H1 (cell line): ENCODE data around the gene NUP133. TPM values are rescaled to one million over a fixed set of nuclear protein-coding genes. Genes with fewer than 3 reads are reported as not detected.

Experiments used
- CTCF ChIA-PET: fragments of 300-600 bp; sonication (Branson Sonifier 250); formaldehyde crosslinking; loops from one replicate; lab custom pipeline; 2021; ENCODE audit not compliant: partially characterized antibody; lab: Charles Lee
- POLR2A ChIA-PET: fragments of 300-600 bp; sonication (Branson Sonifier 250); formaldehyde crosslinking; loops from one replicate; lab custom pipeline; 2021; ENCODE audit warnings: inconsistent platforms; ENCODE audit not compliant: partially characterized antibody; lab: Charles Lee
- DNase-seq, 2 experiments: peaks; one replicate each; pipeline versions ENCODE4 v3.0.0 to v3.0.0-alpha.2; 2010 to 2022; ENCODE audit warnings: low spot score in 2 of 2, low read depth in 1 of 2, mixed read lengths in 1 of 2
- FAIRE-seq: peaks from 2 replicates; lab custom pipeline; 2011; peaks lifted over from hg19 to GRCh38; lab: Jason Lieb, UNC
- H2AFZ ChIP-seq: 2 replicates; pipeline ENCODE4 v1.8.1; 2012; ENCODE audit warnings: low read length, inconsistent platforms
- H2AK5ac ChIP-seq: 2 replicates; pipeline ENCODE4 v1.6.1; 2013; ENCODE audit warnings: low read depth, low read length
- H2BK120ac ChIP-seq: replicated peaks from 2 replicates; pipeline ENCODE3; 2013; ENCODE audit warnings: low read depth, low read length, inconsistent platforms
- H2BK12ac ChIP-seq: 2 replicates; pipeline ENCODE4 v1.6.1; 2013; ENCODE audit warnings: low read depth, low read length
- H2BK15ac ChIP-seq: 2 replicates; pipeline ENCODE4 v1.6.1; 2013; ENCODE audit warnings: low read length
- H2BK20ac ChIP-seq: 2 replicates; pipeline ENCODE4 v1.6.1; 2013; ENCODE audit warnings: low read length
- H2BK5ac ChIP-seq: 2 replicates; pipeline ENCODE4 v1.6.1; 2013; ENCODE audit warnings: low read depth, low read length
- H3K14ac ChIP-seq: 2 replicates; pipeline ENCODE4 v1.6.1; 2013; ENCODE audit warnings: inconsistent platforms; ENCODE audit not compliant: insufficient read length
- H3K18ac ChIP-seq: 2 replicates; pipeline ENCODE4 v1.6.1; 2013; ENCODE audit warnings: low read length; ENCODE audit errors: extremely low read depth
- H3K23ac ChIP-seq: 2 replicates; pipeline ENCODE4 v1.6.1; 2013; ENCODE audit warnings: inconsistent platforms; ENCODE audit not compliant: insufficient read length
- H3K23me2 ChIP-seq: 2 replicates; pipeline ENCODE4 v1.6.1; 2013; ENCODE audit warnings: low read depth, low read length
- H3K27ac ChIP-seq: 2 replicates; pipeline ENCODE4 v1.6.1; 2011; ENCODE audit warnings: low read depth, low read length, inconsistent platforms
- H3K27me3 ChIP-seq, 4 experiments: replicated peaks in 1 of 4; 1 replicate in 1 of 4; 2 replicates in 3 of 4; pipeline versions ENCODE4 v1.6.1 to v1.8.1; 2011 to 2013; ENCODE audit warnings: low read length in 3 of 4, mild to moderate bottlenecking in 3 of 4, inconsistent platforms in 2 of 4, mixed read lengths in 2 of 4, moderate library complexity in 1 of 4; ENCODE audit not compliant: control insufficient read depth in 3 of 4, insufficient read depth in 3 of 4; ENCODE audit errors: extremely low read depth in 1 of 4
- H3K36me3 ChIP-seq, 4 experiments: 2 replicates each; pipeline versions ENCODE4 v1.6.1 to v1.8.1; 2011 to 2013; ENCODE audit warnings: mild to moderate bottlenecking in 4 of 4, low read length in 3 of 4, moderate library complexity in 2 of 4, control low read depth in 1 of 4, inconsistent platforms in 1 of 4; ENCODE audit not compliant: insufficient read depth in 4 of 4, control insufficient read depth in 2 of 4
- H3K4ac ChIP-seq: replicated peaks from 2 replicates; pipeline ENCODE3; 2013; ENCODE audit warnings: low read length, low read depth, mixed read lengths, inconsistent platforms; ENCODE audit not compliant: insufficient read length
- H3K4me1 ChIP-seq, 4 experiments: replicated peaks in 1 of 4; 1 replicate in 1 of 4; 2 replicates in 3 of 4; pipeline versions ENCODE4 v1.6.1 to v1.8.1; 2011 to 2013; ENCODE audit warnings: low read length in 3 of 4, inconsistent platforms in 2 of 4, mixed read lengths in 1 of 4; ENCODE audit not compliant: insufficient read depth in 4 of 4, control insufficient read depth in 3 of 4
- H3K4me2 ChIP-seq, 2 experiments: 2 replicates each; pipeline versions ENCODE4 v1.6.1 to v1.8.1; 2011 to 2013; ENCODE audit warnings: low read depth in 2 of 2, low read length in 2 of 2, control low read depth in 1 of 2, inconsistent platforms in 1 of 2, mild to moderate bottlenecking in 1 of 2; ENCODE audit not compliant: insufficient read depth in 1 of 2
- H3K4me3 ChIP-seq, 4 experiments: fragments of 200-600, 300-600 bp in 1 of 4; sonication (generic), shearing (Covaris generic), sonication (Bioruptor Twin) in 1 of 4; 2 replicates each; pipeline versions ENCODE4 v1.5.1 to v1.8.1; 2011 to 2016; ENCODE audit warnings: low read length in 4 of 4, low read depth in 3 of 4, control low read depth in 2 of 4, inconsistent platforms in 2 of 4, mild to moderate bottlenecking in 2 of 4, mixed read lengths in 1 of 4, moderate library complexity in 1 of 4; ENCODE audit not compliant: insufficient read depth in 2 of 4; ENCODE audit errors: extremely low read depth in 1 of 4
- H3K56ac ChIP-seq: replicated peaks from 2 replicates; pipeline ENCODE3; 2013; ENCODE audit warnings: low read depth, mild to moderate bottlenecking, mixed read lengths, low read length, inconsistent platforms; ENCODE audit not compliant: insufficient read length
- H3K79me1 ChIP-seq: 2 replicates; pipeline ENCODE4 v1.6.1; 2013; ENCODE audit warnings: low read depth, low read length, control low read depth
- H3K79me2 ChIP-seq, 2 experiments: 2 replicates each; pipeline versions ENCODE4 v1.6.1 to v1.8.1; 2012 to 2013; ENCODE audit warnings: low read length in 2 of 2, mild to moderate bottlenecking in 2 of 2, inconsistent platforms in 1 of 2; ENCODE audit not compliant: insufficient read depth in 2 of 2, control insufficient read depth in 1 of 2
- H3K9ac ChIP-seq, 4 experiments: replicated peaks in 1 of 4; 1 replicate in 1 of 4; 2 replicates in 3 of 4; pipeline versions ENCODE4 v1.6.1 to v1.8.1; 2011 to 2013; ENCODE audit warnings: low read depth in 3 of 4, low read length in 3 of 4, control low read depth in 2 of 4, mild to moderate bottlenecking in 2 of 4, moderate library complexity in 2 of 4, inconsistent platforms in 1 of 4; ENCODE audit errors: extremely low read depth in 1 of 4
- H3K9me3 ChIP-seq, 2 experiments: 2 replicates each; pipeline versions ENCODE4 v1.6.1 to v1.8.1; 2012 to 2013; ENCODE audit warnings: mild to moderate bottlenecking in 2 of 2, moderate library complexity in 2 of 2, control low read depth in 1 of 2, inconsistent platforms in 1 of 2, low read depth in 1 of 2, low read length in 1 of 2, mixed read lengths in 1 of 2; ENCODE audit not compliant: insufficient read depth in 2 of 2
- H4K20me1 ChIP-seq, 2 experiments: replicated peaks in 1 of 2; 2 replicates each; pipeline versions ENCODE3 to v1.8.1; 2011 to 2013; ENCODE audit warnings: inconsistent platforms in 2 of 2, low read length in 2 of 2, mild to moderate bottlenecking in 1 of 2; ENCODE audit not compliant: insufficient read depth in 2 of 2, control insufficient read depth in 1 of 2
- H4K5ac ChIP-seq: 2 replicates; pipeline ENCODE4 v1.6.1; 2013; ENCODE audit warnings: low read length, low read depth, mixed read lengths, inconsistent platforms; ENCODE audit not compliant: insufficient read length
- H4K8ac ChIP-seq: 2 replicates; pipeline ENCODE4 v1.8.0; 2013; ENCODE audit warnings: mild to moderate bottlenecking, moderate library complexity, low read length, inconsistent platforms; ENCODE audit not compliant: insufficient read depth; ENCODE audit errors: extremely low read depth
- H4K91ac ChIP-seq: replicated peaks from 2 replicates; pipeline ENCODE3; 2013; ENCODE audit warnings: low read length, mixed read lengths, inconsistent platforms; ENCODE audit not compliant: insufficient read length
- ASH2L ChIP-seq: fragments of 200-600, 300-600 bp; sonication (generic); IDR thresholded peaks from one replicate; pipeline ENCODE4 v1.7.1; 2017; ENCODE audit warnings: low read length
- CBX8 ChIP-seq: fragments of 300-800, 300-1000 bp; sonication (generic); IDR thresholded peaks from 2 replicates; pipeline ENCODE4 v1.7.1; 2016; ENCODE audit warnings: low read depth, low read length, borderline replicate concordance
- EGR1 ChIP-seq: IDR thresholded peaks from 2 replicates; pipeline ENCODE4 v1.6.1; 2011; ENCODE audit warnings: low read depth, low read length, borderline replicate concordance
- EP300 ChIP-seq, 2 experiments: IDR thresholded peaks; 1 replicate in 1 of 2; 2 replicates in 1 of 2; pipeline ENCODE4 v1.6.1; 2011 to 2012; ENCODE audit warnings: low read depth in 2 of 2, low read length in 2 of 2, mild to moderate bottlenecking in 2 of 2, borderline replicate concordance in 1 of 2, inconsistent platforms in 1 of 2, moderate library complexity in 1 of 2
- GABPA ChIP-seq: IDR thresholded peaks from 2 replicates; pipeline ENCODE4 v1.6.1; 2011; ENCODE audit warnings: mild to moderate bottlenecking, low read length, moderate library complexity, borderline replicate concordance; ENCODE audit not compliant: insufficient read depth
- GTF2F1 ChIP-seq: IDR thresholded peaks from 2 replicates; pipeline ENCODE4 v1.6.1; 2012; ENCODE audit warnings: low read depth, low read length, improper control_type of control experiment, borderline replicate concordance
- KDM4A ChIP-seq: IDR thresholded peaks from one replicate; pipeline ENCODE4 v1.7.1; 2012; ENCODE audit warnings: low read depth, mild to moderate bottlenecking, moderate library complexity, low read length, inconsistent platforms; ENCODE audit not compliant: severe bottlenecking
- POLR2AphosphoS5 ChIP-seq: IDR thresholded peaks from 2 replicates; pipeline ENCODE4 v1.6.1; 2011; ENCODE audit warnings: low read depth, low read length
- TAF7 ChIP-seq: optimal IDR thresholded peaks from 2 replicates; pipeline ENCODE3; 2011; ENCODE audit warnings: low read depth, mild to moderate bottlenecking, inconsistent platforms, low read length, moderate library complexity, borderline replicate concordance
- WGBS, 2 experiments: shearing (Covaris generic) in 1 of 2; methylation state at CpG; one replicate each; pipeline versions ENCODE4 v1.1.6 to v1.1.7; 2013 to 2015; ENCODE audit warnings: low lambda C conversion rate in 2 of 2, mixed read lengths in 2 of 2, inconsistent platforms in 1 of 2, low coverage in 1 of 2, missing lambda C conversion rate in 1 of 2; ENCODE audit not compliant: insufficient replicate concordance in 2 of 2, insufficient coverage in 1 of 2, insufficient read length in 1 of 2; ENCODE audit errors: extremely low coverage in 1 of 2, missing lambda C conversion rate in 1 of 2; 5-methylcytosine and 5-hydroxymethylcytosine counted together
- polyA plus RNA-seq, 7 experiments: library from polyadenylated mRNA; depleted of rRNA in 3 of 7; stranded (reverse) in 5 of 7; unstranded in 2 of 7; fragments of >200 nt in 5 of 7; fragments of 200-250 nt in 2 of 7; gene quantifications; 1 replicate in 5 of 7; 2 replicates in 1 of 7; 4 replicates in 1 of 7; pipeline versions ENCODE4 v1.2.1 to v1.2.3, GENCODE V29; 2011 to 2013; ENCODE audit warnings: missing spikeins in 2 of 7, mixed read lengths in 2 of 7
- total RNA-seq: library from RNA; stranded (reverse); fragmentation: NEBNext Ultra II Directional; extraction: Animal tissue kit (Norgen Biotek cat#: 25700); gene quantifications from 2 replicates; pipeline ENCODE4 v1.2.1, GENCODE V29; 2021
- TF ChIP-seq, protein P1 (sequence below): IDR thresholded peaks from 2 replicates; pipeline ENCODE4 v1.6.1; 2012; ENCODE audit warnings: inconsistent platforms
- TF ChIP-seq, protein P2 (sequence below): IDR thresholded peaks from 2 replicates; pipeline ENCODE4 v1.6.1; 2012; ENCODE audit warnings: low read length, inconsistent platforms

Gene NUP133
- total and polyA plus RNA-seq, 2 of the 8 experiments (the other 6 are each of a cell fraction or from before 2014, with no cell fraction given), result 20.6 to 72.1 TPM

DNA sequence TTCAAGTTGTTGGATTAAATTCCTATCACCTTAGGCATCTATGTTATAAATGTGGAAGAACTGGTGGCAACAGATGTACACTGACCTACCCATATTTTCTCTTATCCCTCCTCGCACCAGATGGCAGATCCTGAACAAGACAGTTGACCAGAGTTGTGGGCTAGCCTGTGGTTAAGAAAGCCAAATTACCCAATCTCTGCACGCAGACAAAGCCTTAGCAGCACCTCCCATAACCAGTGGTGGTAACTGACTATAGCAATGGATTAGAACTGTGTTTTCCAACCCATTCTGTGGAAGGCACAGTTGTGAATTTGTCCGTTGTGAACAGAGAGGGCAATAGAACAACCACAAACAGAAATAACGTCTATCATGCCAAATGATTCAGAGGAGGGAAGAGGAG is 29.8 kb upstream of the NUP133 start:
- CTCF ChIA-PET, result interaction anchor here (0.7 kb wide), 1 partner anchor 234 kb away, joined by 3 read pairs; no protein-coding TSS in a partner anchor
- no peak overlapping the region for H3K18ac ChIP-seq
- FAIRE-seq (no peak), DNase-seq (no peak)
- H3K9me3 ChIP-seq, result no peaks in the 10 kb centered on the region
- H4K5ac ChIP-seq, result no peak overlapping the region
- WGBS, 2 experiments, result 82% methylated on average over 4 of the region's 4 CpGs; no CpG with 5 or more reads in 1 of the 2 experiments
- H2BK120ac ChIP-seq, result no peak overlapping the region
- H3K9ac ChIP-seq, result no peak overlapping the region
- no peak overlapping the region for H2BK20ac ChIP-seq
- H4K20me1 ChIP-seq, result no peaks in the 10 kb centered on the region
- no peak overlapping the region for H3K4ac ChIP-seq
- H3K79me1 ChIP-seq, result no peaks in the 10 kb centered on the region
- no peaks in the 10 kb centered on the region for H3K27me3 ChIP-seq
- H3K79me2 ChIP-seq, result no peaks in the 10 kb centered on the region
- POLR2A ChIA-PET, result interaction anchor here (1.0 to 1.7 kb wide), 2 partner anchors 21 to 30 kb away, joined by 3 to 5 read pairs; partner anchors contain the start of genes ABCB10 and NUP133
- H3K27ac ChIP-seq, result no peak overlapping the region
- no peak overlapping the region for H3K14ac ChIP-seq
- no peak overlapping the region for H4K91ac ChIP-seq
- no peak overlapping the region for H2BK12ac ChIP-seq
- H2BK5ac ChIP-seq, result no peak overlapping the region
- H3K4me1 ChIP-seq, result no peaks in the 10 kb centered on the region
- H3K23me2 ChIP-seq, result no peaks in the 10 kb centered on the region
- H2BK15ac ChIP-seq, result no peak overlapping the region
- H2AK5ac ChIP-seq, result no peak overlapping the region
- no peak overlapping the region for H4K8ac ChIP-seq
- H3K56ac ChIP-seq, result no peak overlapping the region
- H2AFZ ChIP-seq, result no peak overlapping the region
- no peak overlapping the region for H3K4me2 ChIP-seq
- H3K23ac ChIP-seq, result no peak overlapping the region
- no peak overlapping the region for H3K4me3 ChIP-seq
- peaks cover 0 to 9% (median 3%) of the 10 kb centered on the region in 4 experiments; a peak in 5 of 8 replicates for H3K36me3 ChIP-seq
- TF ChIP-seq GABPA, result no peak
- TF ChIP-seq, protein P1, sequence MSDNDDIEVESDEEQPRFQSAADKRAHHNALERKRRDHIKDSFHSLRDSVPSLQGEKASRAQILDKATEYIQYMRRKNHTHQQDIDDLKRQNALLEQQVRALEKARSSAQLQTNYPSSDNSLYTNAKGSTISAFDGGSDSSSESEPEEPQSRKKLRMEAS, result no peak
- no peak for TF ChIP-seq EP300 (IDR thresholded peaks at IDR 0.05; ENCODE audit: borderline replicate concordance in 1 of 2, low read depth in 2 of 2, low read length in 2 of 2)
- TF ChIP-seq POLR2AphosphoS5, result no peak
- no peak for TF ChIP-seq KDM4A
- no peak for TF ChIP-seq TAF7
- TF ChIP-seq GTF2F1, result no peak
- TF ChIP-seq CBX8, result no peak
- no peak for TF ChIP-seq ASH2L
- TF ChIP-seq, protein P2, sequence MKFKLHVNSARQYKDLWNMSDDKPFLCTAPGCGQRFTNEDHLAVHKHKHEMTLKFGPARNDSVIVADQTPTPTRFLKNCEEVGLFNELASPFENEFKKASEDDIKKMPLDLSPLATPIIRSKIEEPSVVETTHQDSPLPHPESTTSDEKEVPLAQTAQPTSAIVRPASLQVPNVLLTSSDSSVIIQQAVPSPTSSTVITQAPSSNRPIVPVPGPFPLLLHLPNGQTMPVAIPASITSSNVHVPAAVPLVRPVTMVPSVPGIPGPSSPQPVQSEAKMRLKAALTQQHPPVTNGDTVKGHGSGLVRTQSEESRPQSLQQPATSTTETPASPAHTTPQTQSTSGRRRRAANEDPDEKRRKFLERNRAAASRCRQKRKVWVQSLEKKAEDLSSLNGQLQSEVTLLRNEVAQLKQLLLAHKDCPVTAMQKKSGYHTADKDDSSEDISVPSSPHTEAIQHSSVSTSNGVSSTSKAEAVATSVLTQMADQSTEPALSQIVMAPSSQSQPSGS, result no peak
- no peak for TF ChIP-seq EGR1
